Mesendoderm (in vitro differentiated cells): ENCODE measurements around the gene ODAD3. TPM values are rescaled to one million over a fixed set of nuclear protein-coding genes. Genes with fewer than 3 reads are reported as not detected.

Experiments
- small RNA-seq: library from polyadenylated mRNA; stranded (forward); fragments of <200 nt; extraction: miRNeasy Mini kit (QIAGEN cat#:217004); gene quantifications from one replicate; pipeline ENCODE3, GENCODE V24; 2013; ENCODE audit not compliant: insufficient read depth

ODAD3 gene

Small RNA genes lying within 50 kb of the gene (small RNA-seq; reads per million reads assigned to genes)
- gene RF00019 = not detected
